Stimulated activated CD8-positive, alpha-beta memory T cell treated with anti-CD3 and anti-CD28 coated beads, Interleukin-12 subunit alpha, Interleukin-12 subunit beta, amount 100 ng/mL, for 1 hour (primary cell): ENCODE data around the gene SDC3.

ENCODE experiments used
- DNase-seq: peaks from one replicate; pipeline ENCODE4 v3.0.0-alpha.2; 2020; ENCODE audit warnings: low read depth

Gene SDC3

GRCh38 chr1:30928171-30928570 is 19.6 kb upstream of the SDC3 start:
- DNase-seq: no peak

DNA sequence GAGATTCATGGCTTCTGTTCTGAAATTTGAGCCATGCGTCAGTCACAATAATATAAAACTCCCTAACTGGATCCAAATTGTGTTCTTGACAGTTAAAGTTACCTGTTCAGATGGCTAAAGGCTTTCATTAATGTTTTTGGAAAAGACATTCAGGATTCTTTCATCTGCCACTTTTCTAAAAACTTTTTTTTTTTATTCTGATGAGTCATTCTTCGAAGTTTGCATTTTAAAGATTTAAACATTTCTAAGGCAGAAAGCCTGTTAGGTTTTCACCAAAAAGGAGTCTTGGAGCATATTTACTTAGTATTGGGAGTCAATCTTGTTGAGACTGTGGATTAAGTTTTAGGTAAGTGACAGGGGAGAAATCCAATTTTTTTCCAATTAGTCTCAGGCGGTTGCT is 18.9 kb upstream of the SDC3 start:
- DNase-seq: no peak

- DNase-seq: no peak
Measured at GRCh38 chr1:30923597-30923996, 15.0 kb upstream of the SDC3 start.

DNA sequence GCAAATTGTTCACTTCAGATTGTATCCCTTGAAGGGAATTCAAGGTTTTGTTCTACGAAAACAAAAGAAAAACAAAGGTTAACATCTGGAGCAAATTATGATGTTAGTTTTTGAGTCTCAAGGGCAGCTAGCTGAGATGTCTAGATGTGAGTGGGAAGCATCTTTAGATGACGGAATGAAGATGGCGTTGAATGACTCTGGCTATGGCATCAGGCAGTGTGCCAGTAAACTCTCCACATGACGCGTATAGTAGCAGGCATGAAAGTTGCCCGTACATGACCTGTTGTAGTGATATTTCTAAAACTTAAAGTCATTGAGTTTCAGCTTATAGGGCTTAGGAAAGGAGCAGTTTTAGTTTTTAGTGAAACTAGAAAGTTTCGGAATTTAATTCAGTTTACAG is 12.3 kb upstream of the SDC3 start:
- no peak for DNase-seq

GRCh38 chr1:30919025-30919881 is 10.7 kb upstream of the SDC3 start:
- no peak for DNase-seq

GRCh38 chr1:30916296-30916695 is 7.7 kb upstream of the SDC3 start:
- no peak for DNase-seq

DNA sequence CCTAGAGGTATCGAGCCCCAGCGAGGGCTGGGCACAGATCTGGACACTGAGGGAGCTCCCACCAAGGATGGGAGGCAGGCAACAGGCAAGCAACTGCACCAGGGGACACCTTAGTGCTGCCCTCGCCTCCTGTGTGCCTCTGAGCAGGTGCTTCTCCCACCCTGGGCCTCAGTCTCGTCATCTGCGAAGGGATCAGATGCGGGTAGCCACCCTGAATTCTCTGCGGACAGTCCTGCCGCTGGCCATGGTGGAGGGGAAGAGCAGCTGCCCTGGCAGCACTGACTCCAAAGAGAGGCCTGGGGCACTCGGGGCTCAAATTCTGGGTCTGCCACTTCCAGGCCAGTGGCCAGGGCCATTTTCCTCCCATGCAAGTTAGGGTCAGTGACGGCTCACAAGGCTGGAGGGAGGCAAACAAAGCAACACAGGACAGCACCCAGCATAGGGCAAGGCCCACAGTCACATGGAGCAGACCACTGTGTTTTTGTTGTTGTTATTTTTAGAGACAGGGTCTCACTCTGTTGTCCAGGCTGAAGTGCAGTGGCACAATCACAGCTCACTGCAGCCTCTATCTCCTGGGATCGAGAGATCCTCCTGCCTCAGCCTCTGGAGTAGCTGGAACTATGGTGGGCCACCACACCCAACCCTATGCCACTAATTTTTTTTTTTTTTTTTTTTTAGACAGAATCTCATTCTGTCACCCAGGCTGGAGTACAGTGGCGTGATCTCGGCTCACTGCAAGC is 7.1 kb upstream of the SDC3 start:
- DNase-seq: no peak

- no peak for DNase-seq
Measured at GRCh38 chr1:30914931-30915330, 6.4 kb upstream of the SDC3 start.

DNA sequence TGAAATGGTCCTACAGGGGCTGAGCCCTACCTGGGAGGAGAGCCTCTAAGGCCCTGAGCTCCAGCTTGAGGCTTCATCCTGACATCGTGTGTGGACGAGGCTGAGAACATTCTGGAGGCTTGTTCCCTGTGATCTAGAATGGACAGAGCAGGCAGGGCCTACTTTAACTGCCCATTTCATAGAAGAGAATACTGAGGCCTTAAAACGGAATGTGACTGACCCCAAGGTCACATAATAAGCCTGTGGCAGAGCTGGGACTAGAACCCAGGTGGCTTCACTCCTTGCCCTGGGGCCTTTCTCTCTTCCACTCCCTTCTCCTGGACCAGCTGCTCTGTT is 6.0 kb upstream of the SDC3 start:
- no peak for DNase-seq

DNA sequence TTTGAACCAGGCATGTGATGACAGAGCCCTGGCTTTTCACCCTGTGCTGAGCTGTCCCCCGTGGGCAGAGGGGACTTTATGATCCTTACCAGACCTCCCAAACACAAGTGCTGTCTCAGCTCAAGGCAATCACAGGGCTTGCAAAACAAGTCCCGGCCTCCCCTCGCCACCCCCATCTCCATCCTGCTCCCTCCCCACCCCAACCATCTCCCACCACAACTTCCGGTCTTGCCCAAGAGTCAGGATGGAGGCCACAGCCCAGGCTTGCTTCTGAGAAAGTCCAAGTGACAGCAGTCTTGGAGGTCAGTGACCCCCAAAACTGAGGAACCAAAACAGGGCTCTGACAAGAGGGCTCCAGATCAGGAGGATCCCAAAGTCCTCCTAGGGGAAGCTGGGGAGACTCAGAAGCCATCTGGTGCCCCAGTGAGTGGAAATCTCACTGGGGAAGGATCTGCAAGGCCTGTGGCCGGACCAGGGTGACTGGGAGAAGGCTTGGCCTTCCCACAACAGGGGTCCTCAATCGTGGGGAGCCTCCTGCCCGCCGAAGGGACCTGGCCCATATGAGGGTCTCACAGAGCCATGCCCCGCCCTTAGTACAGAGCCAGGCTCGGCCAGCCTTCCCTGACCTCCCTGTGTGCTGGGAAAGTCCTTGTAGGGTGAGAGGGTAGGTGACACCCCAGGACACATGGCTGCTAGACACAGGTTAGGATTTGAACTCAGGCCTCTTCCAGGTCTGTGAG is 4.5 kb upstream of the SDC3 start:
- no peak for DNase-seq

- DNase-seq: no peak
Measured at GRCh38 chr1:30912224-30912623, 3.7 kb upstream of the SDC3 start.

DNA sequence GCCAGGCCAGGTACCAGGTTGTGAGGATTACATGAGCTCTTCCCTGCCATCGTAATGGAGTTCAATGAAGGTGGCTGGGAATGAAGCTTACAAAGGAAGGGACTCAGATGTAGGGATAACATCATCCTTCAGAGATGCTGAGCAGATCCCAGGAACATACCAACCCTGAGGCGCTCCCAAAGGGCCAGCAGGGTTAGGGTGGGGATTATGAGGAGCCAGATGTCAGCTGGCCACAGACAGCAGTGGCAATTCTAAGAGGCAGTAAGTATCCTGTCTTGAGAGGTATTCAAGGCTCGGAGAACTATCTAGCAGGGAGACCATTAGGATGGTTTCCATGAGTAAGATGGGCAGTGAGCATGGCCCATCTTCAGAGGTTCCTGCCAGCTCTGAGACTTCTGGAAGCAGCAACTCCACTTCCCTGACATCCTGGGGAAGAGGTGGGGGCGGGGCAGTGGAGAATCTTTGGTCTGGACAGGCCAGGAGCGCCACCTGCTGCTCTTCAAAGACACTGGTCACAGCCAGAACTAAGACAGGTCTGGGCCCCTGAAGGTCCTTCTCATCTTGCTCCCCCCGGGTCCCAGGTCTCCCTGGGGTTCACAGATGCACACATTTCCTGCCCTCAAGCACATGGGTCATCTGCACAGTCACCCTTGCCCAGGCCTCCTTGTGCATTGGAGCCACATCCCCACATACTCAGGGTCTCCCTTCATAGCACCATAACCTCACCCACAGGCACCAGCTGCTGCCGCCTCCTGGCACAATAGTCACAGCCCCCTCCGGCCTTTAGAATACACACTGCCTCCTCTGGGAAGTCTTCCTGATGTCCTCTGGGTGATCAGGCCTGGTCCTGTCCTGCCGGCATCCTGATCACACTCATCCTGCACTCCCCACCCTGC is 2.7 kb upstream of the SDC3 start:
- DNase-seq: no peak

- DNase-seq: no peak
Measured at GRCh38 chr1:30909365-30910068, 959 bp upstream of the SDC3 start.

GRCh38 chr1:30908316-30908695 is 252 bp downstream of the SDC3 start:
- DNase-seq: no peak

GRCh38 chr1:30907481-30908315 is 860 bp downstream of the SDC3 start:
- DNase-seq: no peak

DNA sequence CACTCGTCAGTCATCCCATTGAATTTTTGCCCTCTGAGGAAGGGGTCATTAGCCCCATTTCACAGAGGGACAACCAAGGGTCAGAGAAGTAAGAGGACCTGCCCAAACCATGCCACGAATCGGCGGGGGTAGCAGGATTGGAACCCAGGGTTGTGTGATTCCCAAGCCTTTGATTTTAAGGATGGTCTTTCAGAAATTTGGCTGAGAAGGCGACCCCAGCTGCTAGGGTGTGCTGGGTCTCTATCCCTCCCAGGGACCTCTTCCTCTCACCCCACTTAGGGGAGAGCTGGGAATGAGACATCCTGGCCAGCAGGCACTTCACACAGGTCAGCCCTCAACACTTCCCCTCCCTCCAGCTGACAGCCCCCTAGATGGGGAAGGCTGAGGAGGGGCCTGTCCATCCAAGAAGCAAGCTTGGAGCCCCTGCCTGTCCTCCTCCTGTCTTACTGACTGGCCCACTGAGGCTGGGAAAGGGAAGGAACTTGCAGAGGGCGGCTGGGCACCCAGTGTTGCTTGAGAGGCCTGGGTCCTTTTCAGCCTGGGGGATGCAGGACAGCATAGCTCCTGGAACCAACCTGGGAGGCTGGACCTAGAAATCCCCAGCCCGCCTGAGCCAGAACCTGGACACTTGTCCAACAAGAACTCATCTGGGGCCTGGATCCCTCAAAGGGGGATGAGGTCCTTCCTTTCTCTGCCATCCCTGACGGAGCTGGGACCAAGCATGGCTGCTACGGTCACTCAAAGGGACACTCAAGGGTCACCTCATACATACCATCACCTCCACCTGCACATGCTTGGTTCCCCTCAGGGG is 1.7 kb downstream of the SDC3 start:
- DNase-seq: no peak

DNA sequence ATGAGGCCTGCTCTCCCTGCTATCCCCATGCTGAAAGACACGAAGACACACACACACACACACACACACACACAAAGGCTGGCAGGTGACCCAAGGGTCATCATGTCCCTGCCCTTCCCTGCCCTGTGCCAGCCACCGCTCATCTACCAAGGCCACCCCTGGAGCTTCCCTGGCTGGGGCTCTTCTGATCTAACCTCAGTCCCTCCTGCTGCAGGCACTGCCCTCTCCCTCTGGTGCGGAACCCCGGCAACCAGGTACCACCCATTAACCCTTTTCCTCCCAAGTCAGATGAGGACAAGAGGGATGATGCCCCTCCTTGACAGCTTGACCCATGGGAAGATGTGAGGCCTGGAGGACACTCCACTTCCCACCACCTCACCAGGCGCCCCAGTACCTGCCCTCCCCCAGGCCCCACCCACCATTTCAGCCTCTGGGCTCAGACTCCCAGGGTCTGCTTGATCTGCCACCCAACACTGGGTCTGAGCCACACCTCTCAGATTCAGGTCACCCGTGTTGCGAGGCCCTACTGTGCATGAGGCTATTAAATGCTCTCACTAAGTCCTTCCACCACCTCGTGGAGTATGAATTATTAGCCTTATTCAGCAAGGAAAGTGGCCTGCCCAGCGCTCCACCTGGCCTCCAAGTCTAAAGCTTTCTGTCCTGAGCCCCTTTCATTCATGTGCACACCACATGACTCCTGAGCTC is 2.5 kb downstream of the SDC3 start:
- no peak for DNase-seq

GRCh38 chr1:30905403-30905802 is 3.2 kb downstream of the SDC3 start:
- DNase-seq: no peak

- no peak for DNase-seq
Measured at GRCh38 chr1:30904962-30905335, 3.6 kb downstream of the SDC3 start.
